AG08395 (cell line): ENCODE results near the gene ZNF559.

Source experiments
- DNase-seq: peaks from one replicate; pipeline ENCODE4 v3.0.0; 2012; ENCODE audit warnings: mixed read lengths, low spot score

ZNF559 gene

DNA sequence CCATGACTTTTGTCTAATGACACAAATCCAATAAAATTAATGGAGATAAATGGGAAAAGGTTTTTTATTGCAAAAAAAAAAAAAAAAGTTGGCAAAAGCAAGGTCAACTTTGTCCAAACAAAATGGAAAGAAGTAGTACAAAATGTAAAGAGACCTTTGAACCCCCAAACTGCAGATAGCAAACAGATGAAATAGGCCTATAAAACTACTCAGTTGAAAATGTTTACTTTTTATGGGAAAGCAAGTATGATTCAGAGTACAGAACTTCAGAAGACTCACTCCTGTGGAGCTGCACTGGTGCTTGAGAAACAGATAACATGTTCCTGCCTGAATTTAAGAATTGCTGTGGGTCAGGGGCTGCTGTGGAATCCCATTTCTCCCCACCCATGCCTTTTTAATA is 29.0 kb downstream of the ZNF559 start:
- DNase-seq, result no peak

DNA sequence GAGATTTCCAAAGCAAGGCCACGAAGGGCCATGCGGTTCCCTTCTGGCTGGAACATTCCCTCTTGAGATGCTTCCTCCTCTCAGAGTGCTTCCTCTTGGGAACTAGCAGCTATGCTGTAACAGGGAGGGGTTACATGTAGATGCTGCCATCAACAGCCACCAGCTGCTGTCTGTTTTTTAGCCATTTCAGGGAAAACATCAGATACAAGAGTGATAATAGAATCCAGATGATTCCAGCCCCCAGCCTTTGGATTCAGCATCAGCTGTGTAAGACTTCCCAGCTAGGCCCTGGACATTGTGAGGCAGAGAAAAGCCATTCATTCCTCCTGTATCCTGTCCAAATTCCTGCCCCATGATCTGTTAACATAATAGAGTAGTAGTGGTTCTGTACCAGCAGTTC is 30.7 kb downstream of the ZNF559 start:
- no peak for DNase-seq

DNA sequence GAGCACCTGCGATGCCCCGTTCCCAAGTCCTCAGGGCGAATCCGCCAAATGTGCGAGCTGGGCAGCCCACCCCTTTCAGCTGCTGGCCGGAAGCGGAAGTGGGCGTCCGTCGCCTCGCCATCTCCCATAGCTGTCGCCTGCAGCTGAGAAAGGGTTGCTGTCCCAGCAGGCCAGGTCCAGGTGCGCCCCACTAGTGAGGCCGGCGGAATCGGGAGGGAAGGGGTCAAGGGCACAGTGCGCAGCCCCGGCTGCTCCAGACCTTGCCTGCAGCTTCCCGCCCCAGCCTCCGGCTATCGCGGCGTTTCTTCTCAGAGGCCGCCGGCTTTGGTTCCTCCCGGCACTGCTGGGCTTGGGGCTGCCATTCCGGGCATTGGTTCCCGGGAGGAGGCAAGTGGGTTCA is 38.9 kb downstream of the ZNF559 start, which contains the start of gene ZNF177:
TSS of gene ZNF177 (plus strand) at position 109 of the 400 bp plus-strand sequence. CDS start 15,299 bp downstream, outside the sequence.
- no peak for DNase-seq

DNA sequence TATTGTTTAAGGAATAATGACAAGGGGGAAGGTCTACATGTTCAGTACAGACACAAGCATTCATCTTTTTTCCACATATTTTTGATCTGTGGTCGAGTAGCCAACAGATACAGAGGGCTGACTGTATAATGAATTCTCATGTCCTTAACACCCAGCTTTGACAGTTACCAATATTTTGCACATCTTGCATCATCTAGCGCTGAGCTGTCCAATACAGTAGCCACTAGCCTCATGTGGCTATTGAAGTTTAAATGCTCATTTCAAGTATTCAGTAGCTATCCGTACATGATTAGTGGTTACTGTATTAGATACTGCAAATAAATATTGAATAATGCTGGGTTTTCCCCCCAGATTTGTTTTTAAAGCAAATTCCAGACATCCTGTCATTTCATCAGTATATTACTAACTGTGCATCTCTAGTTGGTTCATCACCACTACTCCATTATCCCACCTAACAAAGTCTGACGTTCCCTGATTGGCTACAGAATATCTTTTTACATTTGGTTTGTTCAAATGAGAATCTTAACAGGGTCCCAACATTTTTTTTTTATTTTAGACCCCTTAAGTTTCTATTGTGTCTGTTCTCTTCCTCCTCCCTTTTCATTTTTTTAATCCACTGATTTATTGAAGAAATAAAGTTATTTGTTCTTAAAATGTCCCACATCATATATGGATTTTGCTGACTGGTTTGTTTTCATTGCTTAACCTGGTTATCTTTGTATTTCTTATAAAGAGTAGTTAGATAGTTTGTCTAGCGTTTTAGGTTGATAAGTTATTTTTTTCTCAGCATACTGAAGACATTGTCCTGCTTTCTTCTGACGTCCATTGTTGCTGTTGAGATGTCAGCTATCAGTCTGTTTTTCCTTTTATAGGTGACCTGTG is 47.0 kb downstream of the ZNF559 start:
- no peak for DNase-seq

DNA sequence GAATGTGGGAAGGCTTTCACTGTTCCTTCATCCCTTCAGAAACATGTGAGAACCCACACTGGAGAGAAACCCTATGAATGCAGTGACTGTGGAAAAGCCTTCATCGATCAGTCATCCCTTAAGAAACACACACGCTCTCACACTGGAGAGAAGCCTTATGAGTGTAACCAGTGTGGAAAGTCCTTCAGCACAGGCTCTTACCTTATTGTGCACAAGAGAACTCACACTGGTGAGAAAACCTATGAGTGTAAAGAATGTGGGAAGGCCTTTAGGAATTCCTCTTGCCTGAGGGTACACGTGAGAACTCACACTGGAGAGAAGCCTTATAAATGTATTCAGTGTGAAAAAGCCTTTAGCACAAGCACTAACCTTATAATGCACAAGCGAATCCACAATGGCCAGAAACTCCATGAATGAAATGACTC is 57.4 kb downstream of the ZNF559 start:
- DNase-seq, result no peak
